Adrenal gland (tissue), 12 donors: ENCODE measurements around the gene ZNF154. TPM values are rescaled to one million over a fixed set of nuclear protein-coding genes. Genes with fewer than 3 reads are reported as not detected.
"Not testable (repeated sequence)": the region's sequence is repeated elsewhere in the genome, so short reads cannot be mapped to it uniquely, and the experiment has no call there.

ENCODE experiments used
- DNase-seq, 7 donors: peaks; one replicate each; pipeline ENCODE4 v3.0.0-alpha.2; 2019 to 2020
- H3K27ac ChIP-seq, 5 donors: fragments of 200-600 bp; sonication (generic) in 4 of 5; 1 replicate in 3 of 5; 2 replicates in 2 of 5; pipeline versions ENCODE4 v1.5.1 to v1.8.0; 2016 to 2020; ENCODE audit warnings: mild to moderate bottlenecking in 1 of 5
- H3K27me3 ChIP-seq: fragments of 200-600 bp; 2 replicates; pipeline ENCODE4 v1.8.0; 2021
- H3K36me3 ChIP-seq, 2 donors: fragments of 200-600 bp; replicated peaks in 1 of 2; 1 replicate in 1 of 2; 2 replicates in 1 of 2; pipeline versions ENCODE4 v1.5.1 to v1.8.0; 2018 to 2022
- H3K4me1 ChIP-seq, 2 donors: fragments of 200-600 bp; replicated peaks in 1 of 2; 1 replicate in 1 of 2; 2 replicates in 1 of 2; pipeline versions ENCODE4 v1.5.1 to v1.8.0; 2018 to 2021
- H3K4me3 ChIP-seq, 4 donors: fragments of 200-600 bp; sonication (generic) in 3 of 4; one replicate each; pipeline ENCODE4 v1.5.1; 2016 to 2018
- H3K9me3 ChIP-seq, 3 donors: fragments of 200-600 bp; sonication (generic) in 1 of 3; replicated peaks in 1 of 3; 1 replicate in 2 of 3; 2 replicates in 1 of 3; pipeline versions ENCODE4 v1.5.1 to v1.8.0; 2016 to 2021
- CTCF ChIP-seq, 6 experiments: fragments of 450-650 bp in 4 of 6; fragments of 200-600 bp in 2 of 6; sonication (generic) in 1 of 6; IDR thresholded peaks; 1 replicate in 5 of 6; 2 replicates in 1 of 6; pipeline versions ENCODE4 v1.5.1 to v1.8.0; 2016 to 2021; ENCODE audit warnings: antibody characterized with exemption in 6 of 6, mild to moderate bottlenecking in 2 of 6, moderate library complexity in 1 of 6
- POLR2A ChIP-seq, 2 donors: fragments of 450-650 bp; IDR thresholded peaks; one replicate each; pipeline ENCODE4 v1.6.1; 2017; ENCODE audit warnings: antibody characterized with exemption in 2 of 2, mild to moderate bottlenecking in 2 of 2, moderate library complexity in 1 of 2
- WGBS, 4 donors: extraction: QIAGEN DNeasy Blood & Tissue Kit in 2 of 4; methylation state at CpG; one replicate each; pipeline versions ENCODE4 v1.1.5 to v1.1.7; 2013 to 2017; 5-methylcytosine and 5-hydroxymethylcytosine counted together
- intact Hi-C, 2 donors: fragments of 100-400 bp; cut with DNase I; formaldehyde crosslinking; loops; one replicate each; pipeline versions ENCODE4 v1.14.1 to v1.15.0; 2022 to 2023
- polyA plus RNA-seq, 3 donors: library from polyadenylated mRNA; stranded (reverse); fragments of 200-250 nt in 2 of 3; fragments of 350-450 nt in 1 of 3; fragmentation: Illumina TruSeq in 1 of 3; extraction: RNeasy Lipid Tissue Mini Kit (QIAGEN cat#74804) in 1 of 3; gene quantifications; one replicate each; pipeline ENCODE4 v1.2.3, GENCODE V29; 2013 to 2014
- total RNA-seq, 9 donors: library from RNA; depleted of rRNA in 4 of 9; stranded (reverse); fragments of >200 nt in 4 of 9; fragments of 120-200 nt in 1 of 9; fragmentation: NEBNext Ultra II Directional in 1 of 9; extraction: Animal tissue kit (Norgen Biotek cat#: 25700) in 1 of 9; gene quantifications; one replicate each; pipeline versions ENCODE4 v1.1.0 to v1.2.4, GENCODE V29; 2013 to 2023
- donor health status: healthy with polysubstance abuse.
- donor health status: Bipolar disorder and iron deficiency.
- donor health status: DM: yes; HTN: yes; CAD: no.
- donor health status: DM: no; HTN: no; CAD: no.
- donor health status: DM: no; HTN: no; CAD: no.
- donor health status: DM: yes; HTN: yes; CAD: no.

Gene ZNF154
- total and polyA plus RNA-seq, 12 donors: 2.1 to 13.1 (median 6.8) TPM

- intact Hi-C loops: loop anchor here in 1 of 2 donors (5.0 kb wide), 1 partner anchor 419 kb away; no protein-coding TSS in a partner anchor
- not testable (repeated sequence) for H3K36me3 ChIP-seq, H3K27ac ChIP-seq, H3K4me1 ChIP-seq, H3K27me3 ChIP-seq, H3K9me3 ChIP-seq
- peak overlapping the region in 1 of 4 donors; percentile 17 for H3K4me3 ChIP-seq
- 31 to 59% (median 50%) methylated on average over 7 of the region's 7 CpGs for WGBS, 4 donors
- TF ChIP-seq POLR2A (IDR thresholded peaks at IDR 0.05): peak in 1 of 2 donors; percentile 35
- DNase-seq: peak in 6 of 7 donors; percentile 41 to 66 (median 58)
These were observed 29.8 kb upstream of the ZNF154 start for GRCh38 chr19:57738770-57739169.

- DNase-seq: peak; percentile 61 to 91 (median 80)
- 3 to 8% (median 4%) methylated on average over 8 to 10 of the region's 10 CpGs for WGBS, 4 donors
- not testable (repeated sequence) for H3K4me1 ChIP-seq, H3K27me3 ChIP-seq, H3K27ac ChIP-seq, H3K36me3 ChIP-seq, H3K9me3 ChIP-seq
- peak overlapping the region in 1 of 4 donors; percentile 17 for H3K4me3 ChIP-seq
- peak; percentile 53 to 82 (median 75) for TF ChIP-seq CTCF (IDR thresholded peaks at IDR 0.05)
- intact Hi-C loops: loop anchor here in 1 of 2 donors (5.0 kb wide), 1 partner anchor 419 kb away; no protein-coding TSS in a partner anchor
These were observed 29.3 kb upstream of the ZNF154 start for GRCh38 chr19:57738320-57738719.

GRCh38 chr19:57720878-57721277, 11.9 kb upstream of the ZNF154 start:
- Histone ChIP-seq H3K9me3 (peaks cover 0 to 16% (median 0%) of the 10 kb centered on the region in 3 donors), H3K27me3 (no peaks in the 10 kb centered on the region), H3K4me1 (no peaks in the 10 kb centered on the region), H3K4me3 (no peak overlapping the region), H3K27ac (no peak overlapping the region), H3K36me3 (peaks cover 0 to 23% of the 10 kb centered on the region in 2 donors)
- intact Hi-C loops: no loop called here
- WGBS, 4 donors: 96 to 99% (median 98%) methylated on average over 10 of the region's 10 CpGs
- TF ChIP-seq CTCF (IDR thresholded peaks at IDR 0.05) (no peak), POLR2A (IDR thresholded peaks at IDR 0.05) (no peak)
- DNase-seq: no peak

GRCh38 chr19:57719901-57720519, 11.0 kb upstream of the ZNF154 start:
- Histone ChIP-seq H3K4me3 (no peak overlapping the region), H3K36me3 (peaks cover 0 to 23% of the 10 kb centered on the region in 2 donors), H3K4me1 (no peaks in the 10 kb centered on the region), H3K27me3 (no peaks in the 10 kb centered on the region), H3K9me3 (peaks cover 0 to 16% (median 0%) of the 10 kb centered on the region in 3 donors), H3K27ac (no peak overlapping the region)
- 81 to 100% (median 94%) methylated on average over 2 to 4 of the region's 4 CpGs for WGBS, 4 donors
- intact Hi-C loops: no loop called here
- TF ChIP-seq POLR2A (IDR thresholded peaks at IDR 0.05) (no peak), CTCF (IDR thresholded peaks at IDR 0.05) (no peak)
- DNase-seq: no peak

GRCh38 chr19:57719424-57719823, 10.4 kb upstream of the ZNF154 start:
- Histone ChIP-seq H3K36me3 (peaks cover 0 to 23% of the 10 kb centered on the region in 2 donors), H3K4me1 (no peaks in the 10 kb centered on the region), H3K4me3 (no peak overlapping the region), H3K9me3 (peaks cover 0 to 16% (median 0%) of the 10 kb centered on the region in 3 donors), H3K27me3 (no peaks in the 10 kb centered on the region), H3K27ac (no peak overlapping the region)
- DNase-seq: no peak
- TF ChIP-seq CTCF (IDR thresholded peaks at IDR 0.05): no peak
- no peak for TF ChIP-seq POLR2A (IDR thresholded peaks at IDR 0.05)
- intact Hi-C loops: no loop called here
